Measurements from ENCODE around the gene DCTN4.

The DCTN4 gene

GRCh38 chr5:150734579-150735384, 24.0 kb downstream of the DCTN4 start:
- peak; percentile 92 for DNase-seq

DNA sequence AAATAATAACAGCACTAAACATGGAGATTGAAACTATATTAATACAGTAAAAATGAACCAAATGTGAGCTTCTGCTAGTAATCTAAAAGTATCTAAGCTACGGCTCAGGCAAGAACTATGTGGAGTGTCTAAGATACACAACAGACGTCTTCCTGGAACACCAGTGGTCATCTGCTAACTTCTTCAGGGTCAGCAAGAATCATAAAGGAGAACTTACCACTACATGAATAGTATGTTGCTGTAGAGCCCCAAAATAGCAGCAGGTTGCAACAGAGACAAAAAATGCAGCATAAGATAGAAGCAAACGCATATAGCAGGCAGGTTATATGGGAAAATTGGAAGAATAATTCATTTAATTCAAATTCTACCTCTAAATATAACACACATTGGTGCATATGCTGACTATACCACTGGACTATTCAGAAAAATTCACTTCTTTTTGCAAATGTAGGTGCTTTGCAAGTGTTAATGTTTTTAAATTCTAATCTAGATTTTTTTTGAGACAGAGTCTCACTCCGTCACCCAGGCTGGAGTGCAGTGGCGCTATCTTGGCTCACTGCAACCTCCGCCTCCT, 27.1 kb downstream of the DCTN4 start:
- DNase-seq, result no peak

- DNase-seq, result no peak
These were observed 29.0 kb downstream of the DCTN4 start for GRCh38 chr5:150729859-150730258.

DNA sequence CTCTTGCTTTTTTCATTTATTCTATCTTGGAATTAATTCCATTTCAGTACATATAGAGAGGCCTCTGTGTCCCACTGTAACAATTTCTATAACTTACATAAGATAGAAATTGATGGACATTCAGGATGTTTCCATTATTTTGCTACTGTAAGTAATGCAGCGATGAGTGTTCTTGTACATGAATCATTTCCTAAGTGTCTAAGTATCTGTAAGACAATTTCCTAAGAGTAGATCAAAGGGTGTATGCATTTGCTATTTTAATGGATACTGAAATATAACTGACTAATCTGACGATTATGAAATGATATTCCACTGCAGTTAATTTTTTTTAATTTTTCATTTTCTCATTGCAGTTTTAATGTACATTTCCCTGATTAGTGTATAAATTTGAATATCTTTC, 35.0 kb downstream of the DCTN4 start:
- no peak for DNase-seq

- peak; percentile 48 for DNase-seq
These were observed 48.7 kb downstream of the DCTN4 start for GRCh38 chr5:150710165-150710564.

DNA sequence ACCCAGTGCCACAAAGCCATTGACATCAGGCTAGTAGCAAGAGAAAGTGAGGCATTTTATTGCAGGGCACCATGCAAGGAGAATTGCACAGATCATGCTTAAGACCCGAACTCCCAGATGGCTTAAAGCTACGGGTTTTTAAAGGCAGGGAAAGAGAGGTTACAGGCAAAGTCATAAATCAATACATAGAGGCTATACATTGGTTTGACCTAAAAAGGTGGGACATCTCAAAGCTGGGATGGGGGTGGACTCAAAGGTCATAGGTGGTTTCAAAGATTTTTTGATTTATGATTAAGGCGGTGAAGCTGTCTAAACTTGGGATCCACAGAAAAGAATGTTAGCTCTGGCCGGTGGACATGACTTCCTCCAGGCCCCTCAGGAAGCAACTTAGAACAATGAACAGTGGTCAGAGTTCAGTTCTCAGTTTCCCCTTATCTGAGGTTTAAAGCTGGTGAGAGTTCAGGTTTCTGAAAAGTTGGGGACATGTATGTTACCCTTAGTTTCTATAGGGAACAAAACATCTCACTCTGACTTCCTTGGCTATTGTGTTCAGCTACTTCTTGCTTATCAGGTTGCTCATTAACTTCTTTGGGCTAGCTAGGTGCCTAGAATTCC, 51.9 kb downstream of the DCTN4 start:
- DNase-seq, result no peak

DNA sequence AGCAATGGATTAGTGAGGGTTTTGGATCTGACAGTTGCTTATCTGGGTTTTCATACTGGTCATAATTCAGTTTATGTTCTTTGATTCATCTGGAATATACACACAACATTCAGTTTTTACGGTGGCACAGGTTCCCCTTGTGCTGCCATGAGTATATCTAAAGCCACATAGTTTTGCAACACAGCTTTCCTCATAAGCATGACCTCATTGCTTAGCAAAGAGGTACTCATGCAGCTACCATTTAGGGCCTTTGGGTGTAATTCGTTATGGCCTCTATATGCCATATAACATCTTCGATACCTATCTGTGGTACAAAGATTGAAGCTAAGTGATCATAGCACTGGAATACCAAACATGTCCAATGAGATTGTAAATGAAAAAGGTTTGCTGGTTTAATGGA, 55.1 kb downstream of the DCTN4 start:
- peak; percentile 61 for DNase-seq

DNA sequence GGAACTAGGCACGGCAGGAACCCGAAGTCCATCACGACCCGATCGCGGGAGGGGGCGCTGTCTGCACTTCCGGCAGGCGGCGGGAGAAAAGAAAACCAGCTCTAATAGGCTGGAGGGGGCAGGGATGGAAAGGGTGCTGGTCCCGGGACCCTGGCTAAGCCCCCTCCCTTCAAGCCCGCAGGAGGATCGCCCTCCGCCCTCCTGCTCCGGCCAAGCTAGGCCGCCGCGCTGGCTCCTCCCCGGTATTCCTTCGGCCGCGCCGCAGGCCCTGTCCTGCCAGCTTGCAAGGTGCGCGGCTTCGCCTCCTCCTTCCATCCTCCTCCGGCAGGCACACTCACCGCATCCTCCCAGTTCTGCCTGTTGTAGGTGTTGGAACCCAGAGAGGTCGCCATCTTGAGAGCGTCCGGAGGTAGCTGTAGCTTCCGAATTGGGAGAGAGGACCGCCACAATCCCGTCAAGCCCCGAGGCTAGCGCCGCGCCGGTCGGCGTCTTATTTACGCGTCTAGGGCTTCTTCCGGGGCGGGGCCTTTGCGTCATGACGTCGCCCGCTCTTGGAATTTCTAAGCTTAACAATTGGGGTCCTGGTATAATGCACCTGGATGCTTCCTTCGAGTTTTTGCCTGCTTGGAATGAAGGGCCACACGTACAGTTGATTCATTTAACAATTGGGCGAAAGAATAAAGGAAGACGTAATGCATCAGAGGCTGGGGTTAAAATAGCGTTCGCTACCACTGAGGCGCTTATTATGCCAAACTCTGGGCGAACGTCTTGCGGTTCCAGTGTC, 58.0 kb downstream of the DCTN4 start, which contains the start of gene RBM22:
Gene RBM22, minus strand, starts transcription at position 469 of the 784 bp plus-strand sequence. Its CDS starts 77 bp downstream, at position 392.
- DNase-seq, result peak; percentile 97

DNA sequence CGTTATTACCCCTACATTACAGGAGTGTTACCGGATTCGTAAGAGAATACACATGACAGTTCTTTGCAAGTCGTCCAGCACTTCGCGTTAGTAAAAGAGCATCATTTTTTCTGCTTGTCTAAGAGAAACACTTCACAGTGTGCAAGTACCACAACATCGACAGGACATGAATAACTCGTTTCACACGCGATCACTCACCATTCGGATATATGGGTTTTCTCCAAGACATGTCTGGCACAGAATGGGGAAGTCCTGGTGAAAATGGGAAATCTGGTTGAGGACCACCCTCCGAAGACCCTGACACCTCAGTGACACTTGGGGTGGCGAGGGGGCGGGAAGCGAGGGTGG, 58.6 kb downstream of the DCTN4 start:
- no peak for DNase-seq

GRCh38 chr5:150694612-150695011, 64.2 kb downstream of the DCTN4 start:
- DNase-seq, result peak; percentile 93

- DNase-seq, result no peak
These were observed 66.5 kb downstream of the DCTN4 start for GRCh38 chr5:150692276-150692675.

GRCh38 chr5:150690760-150691159, 68.1 kb downstream of the DCTN4 start:
- no peak for DNase-seq

DNA sequence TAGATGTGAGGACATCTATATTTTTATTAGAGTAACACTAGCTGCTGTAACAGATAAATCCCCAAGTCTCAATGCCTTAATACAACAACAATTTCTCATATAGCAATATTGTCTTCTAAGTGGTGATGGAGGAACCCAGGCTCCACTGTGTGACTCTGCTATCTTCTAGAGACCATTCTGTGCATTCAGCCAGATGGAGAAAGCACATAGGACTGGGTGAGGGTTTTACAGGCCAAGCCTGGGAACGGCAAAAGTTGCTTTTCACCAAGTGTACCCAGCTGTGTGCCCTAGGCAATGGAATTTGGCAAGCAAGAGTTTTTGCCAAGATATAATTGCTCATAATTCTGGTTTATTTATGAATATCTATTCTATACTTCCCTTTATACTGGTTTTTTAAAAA, 69.7 kb downstream of the DCTN4 start:
- DNase-seq, result no peak

DNA sequence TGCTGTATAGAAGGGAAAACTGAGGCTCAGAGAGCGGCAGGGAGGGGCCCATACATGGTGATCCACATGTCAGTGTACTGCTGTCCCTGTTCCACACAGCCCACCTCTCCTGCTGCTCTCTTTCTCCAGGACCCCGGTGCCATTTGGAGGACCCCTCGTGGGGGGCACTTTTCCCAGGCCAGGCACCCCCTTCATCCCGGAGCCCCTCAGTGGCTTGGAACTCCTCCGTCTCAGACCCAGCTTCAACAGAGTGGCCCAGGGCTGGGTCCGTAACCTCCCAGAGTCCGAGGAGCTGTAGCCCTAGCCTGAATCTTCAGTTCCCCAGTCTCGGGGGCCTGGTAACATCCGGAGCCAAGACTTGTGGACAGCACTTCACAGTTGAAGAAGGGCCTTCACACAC, 82.2 kb downstream of the DCTN4 start:
- no peak for DNase-seq

GRCh38 chr5:150675069-150675468, 83.7 kb downstream of the DCTN4 start:
- DNase-seq, result no peak

DNA sequence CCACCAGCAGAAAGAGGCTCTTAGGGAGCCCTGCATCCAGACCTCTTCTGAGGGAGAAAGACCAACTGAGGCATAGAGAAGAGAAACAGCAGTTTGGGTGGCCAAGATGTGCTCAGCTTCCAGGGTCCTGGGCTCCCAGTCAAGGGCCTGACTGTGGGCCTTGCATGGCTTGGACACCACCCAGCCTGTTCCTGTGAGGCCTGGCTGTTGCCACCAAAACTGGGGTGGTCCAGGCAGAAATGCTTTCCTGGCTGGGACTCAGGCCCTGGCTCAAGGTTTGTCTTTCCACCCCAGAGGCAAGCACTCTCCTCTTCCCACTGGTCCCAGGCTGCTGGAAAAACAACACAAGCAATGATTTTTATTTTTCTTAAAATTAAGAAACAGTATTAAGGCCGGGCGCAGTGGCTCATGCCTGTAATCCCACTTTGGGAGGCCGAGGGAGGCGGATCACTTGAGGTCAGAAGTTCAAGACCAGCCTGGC, 84.4 kb downstream of the DCTN4 start:
- no peak for DNase-seq

DNA sequence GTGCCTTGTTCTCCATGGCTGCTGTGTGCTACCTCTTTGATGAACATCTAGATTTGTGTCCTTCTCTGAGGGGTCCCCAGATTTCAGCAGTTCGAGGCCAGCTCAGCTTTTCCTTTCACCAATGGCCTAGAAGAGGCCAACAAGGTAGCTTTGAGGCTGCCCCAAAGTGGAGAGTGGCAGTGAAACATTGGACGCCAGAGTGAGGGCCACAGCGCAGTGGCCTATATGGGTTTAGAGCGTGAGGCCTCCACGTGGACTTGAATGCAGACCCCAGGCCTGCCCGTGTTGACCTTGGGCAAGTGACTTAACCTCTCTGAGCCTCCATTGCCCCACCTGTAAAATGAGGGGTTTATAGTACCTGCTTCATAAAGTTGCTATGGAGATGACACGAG, 85.9 kb downstream of the DCTN4 start:
- DNase-seq, result no peak

DNA sequence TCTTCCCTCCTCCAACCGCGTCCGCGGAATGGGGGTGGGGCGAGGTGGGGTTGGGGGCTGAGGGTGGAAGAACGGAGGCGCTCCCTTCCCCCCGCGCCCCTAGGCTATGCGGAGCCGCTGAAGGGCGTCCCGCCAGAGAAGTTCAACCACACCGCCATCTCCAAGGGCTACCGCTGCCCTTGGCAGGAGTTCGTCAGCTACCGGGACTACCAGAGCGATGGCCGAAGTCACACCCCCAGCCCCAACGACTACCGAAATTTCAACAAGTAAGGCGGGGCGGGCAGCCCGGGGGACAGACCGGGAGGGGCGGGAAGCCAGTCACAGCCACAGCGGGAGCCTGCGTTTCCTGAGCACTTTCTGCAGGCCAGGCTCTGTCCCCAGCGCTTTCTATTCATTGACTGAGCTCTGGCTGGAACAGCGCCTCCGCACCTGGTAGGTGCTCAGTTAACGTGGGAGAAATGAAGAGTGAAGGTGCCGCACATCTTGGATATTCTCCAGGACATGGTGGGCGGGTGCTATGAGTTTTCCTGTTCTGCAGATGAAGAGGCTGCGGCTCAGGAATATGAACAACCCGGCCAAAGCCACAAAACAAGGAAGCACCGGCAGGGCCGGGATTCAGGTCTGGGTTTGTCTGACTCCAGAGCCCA, 86.5 kb downstream of the DCTN4 start:
- peak; percentile 72 for DNase-seq

DNA sequence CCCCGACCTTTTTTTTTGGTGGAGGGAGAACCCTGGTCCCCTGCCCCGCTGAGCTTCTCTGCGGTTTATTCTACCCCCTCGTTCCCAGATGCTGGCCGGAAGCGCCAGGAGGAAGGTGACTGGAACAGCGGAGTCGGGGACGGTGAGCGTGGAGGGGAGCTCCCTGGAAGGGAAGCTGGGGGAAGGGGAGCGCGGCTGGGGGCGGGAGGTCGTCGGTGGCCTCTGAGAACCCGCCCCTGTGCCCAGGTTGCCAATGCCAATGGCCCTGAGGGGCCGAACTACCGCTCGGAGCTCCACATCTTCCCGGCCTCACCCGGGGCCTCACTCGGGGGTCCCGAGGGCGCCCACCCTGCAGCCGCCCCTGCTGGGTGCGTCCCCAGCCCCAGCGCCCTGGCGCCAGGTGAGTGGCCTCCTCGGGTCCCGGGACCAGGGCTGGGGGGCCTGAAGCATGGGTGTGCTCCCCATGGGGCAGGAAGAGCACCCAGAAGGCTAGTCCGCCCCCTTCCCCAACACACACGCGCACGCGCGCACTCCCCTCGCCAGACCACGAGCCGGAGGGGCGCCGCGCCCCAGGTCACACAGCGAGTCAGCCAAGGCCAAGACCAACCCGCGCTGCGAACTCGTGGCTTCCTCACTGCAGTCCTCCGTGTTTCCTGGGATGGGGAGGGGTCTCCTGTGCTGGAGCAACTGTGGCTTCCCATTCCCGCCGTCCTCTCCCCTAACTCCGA, 87.1 kb downstream of the DCTN4 start:
- peak; percentile 62 for DNase-seq

- DNase-seq, result no peak
These were observed 87.9 kb downstream of the DCTN4 start for GRCh38 chr5:150670948-150671310.

GRCh38 chr5:150670275-150670947, 88.4 kb downstream of the DCTN4 start:
- no peak for DNase-seq

GRCh38 chr5:150665044-150665443, 93.8 kb downstream of the DCTN4 start:
- DNase-seq, result no peak

Measured in hematopoietic multipotent progenitor cell treated with erythropoietin and hydrocortisone succinate and interleukin-3 and kit ligand, for 4 days (in vitro differentiated cells).